A673 (cell line): ENCODE results near the gene NOS3. TPM values are rescaled to one million over a fixed set of nuclear protein-coding genes. Genes with fewer than 3 reads are reported as not detected.

Experiments
- BruUV-seq: library from RNA; stranded (reverse); fragments of 400-500 nt; replicated peaks from 2 replicates; lab custom pipeline; 2021; lab: Mats Ljungman, UMichigan
- CTCF ChIA-PET: fragments of 300-600 bp; sonication (Branson Sonifier 250); formaldehyde crosslinking; loops from one replicate; lab custom pipeline; 2022; ENCODE audit warnings: antibody characterized with exemption; lab: Charles Lee
- POLR2A ChIA-PET: fragments of 300-600 bp; sonication (Branson Sonifier 250); formaldehyde crosslinking; loops from one replicate; lab custom pipeline; 2022; ENCODE audit warnings: antibody characterized with exemption; ENCODE audit not compliant: low non-redundant PET; lab: Charles Lee
- DNase-seq: peaks from one replicate; pipeline ENCODE4 v3.0.0-alpha.2; 2015; ENCODE audit warnings: low spot score
- H3K27ac ChIP-seq: fragments of 200-600 bp; sonication (generic); 2 replicates; pipeline ENCODE4 v1.5.1; 2016; ENCODE audit warnings: mixed run types, low read depth, mild to moderate bottlenecking, mixed read lengths, antibody characterized with exemption, low read length; ENCODE audit not compliant: poor library complexity, severe bottlenecking
- H3K27me3 ChIP-seq: fragments of 200-600 bp; sonication (generic); replicated peaks from 2 replicates; pipeline ENCODE4 v1.6.1; 2017; ENCODE audit warnings: mixed run types, low read depth, mild to moderate bottlenecking, mixed read lengths, antibody characterized with exemption, low read length; ENCODE audit not compliant: insufficient read depth, poor library complexity
- H3K36me3 ChIP-seq: fragments of 200-600 bp; sonication (generic); 2 replicates; pipeline ENCODE4 v1.6.1; 2016; ENCODE audit warnings: mixed run types, mild to moderate bottlenecking, mixed read lengths, antibody characterized with exemption, low read length; ENCODE audit not compliant: insufficient read depth, poor library complexity, severe bottlenecking
- H3K4me1 ChIP-seq: fragments of 200-600 bp; sonication (generic); 2 replicates; pipeline ENCODE4 v1.6.1; 2017; ENCODE audit warnings: mixed run types, mild to moderate bottlenecking, mixed read lengths, antibody characterized with exemption, low read length; ENCODE audit not compliant: insufficient read depth, poor library complexity, severe bottlenecking
- H3K4me3 ChIP-seq: fragments of 200-600 bp; sonication (generic); 2 replicates; pipeline ENCODE4 v1.5.1; 2016; ENCODE audit warnings: low read depth, mixed run types, mild to moderate bottlenecking, mixed read lengths, low read length; ENCODE audit not compliant: poor library complexity, severe bottlenecking
- H3K9me3 ChIP-seq: fragments of 200-600 bp; sonication (generic); 2 replicates; pipeline ENCODE4 v1.6.1; 2016; ENCODE audit warnings: mixed run types, low read depth, mild to moderate bottlenecking, mixed read lengths, antibody characterized with exemption, low read length; ENCODE audit not compliant: poor library complexity, severe bottlenecking
- CTCF ChIP-seq: fragments of 300-800, 200-600 bp; sonication (generic); conservative IDR thresholded peaks from 2 replicates; pipeline ENCODE4 v1.5.1; 2017; ENCODE audit warnings: low read depth, mild to moderate bottlenecking, antibody characterized with exemption, low read length, moderate library complexity, mixed read lengths
- EZH2 ChIP-seq: fragments of 200-600 bp; sonication (generic); IDR thresholded peaks from 2 replicates; pipeline ENCODE4 v1.6.1; 2017; ENCODE audit warnings: borderline replicate concordance, low read depth, mild to moderate bottlenecking, mixed read lengths, antibody characterized with exemption, low read length; ENCODE audit not compliant: poor library complexity, severe bottlenecking
- intact Hi-C: fragments of 100-400 bp; cut with micrococcal nuclease; formaldehyde crosslinking; loops from one replicate; pipeline ENCODE4 v1.10.0; 2022; ENCODE audit not compliant: unreplicated experiment
- total RNA-seq: library from RNA; stranded (reverse); gene quantifications from 2 replicates; pipeline ENCODE4 v1.2.3, GENCODE V29; 2021

Gene NOS3
- total RNA-seq, 1 experiment from 2014 or later, result 0.75 TPM

- POLR2A ChIA-PET, result no interaction called here
These were observed 23.5 kb upstream of the NOS3 start for GRCh38 chr7:150967349-150967748.

GRCh38 chr7:150968056-150968733 is 22.6 kb upstream of the NOS3 start:
- H3K27me3 ChIP-seq, result no peaks in the 10 kb centered on the region
- no peaks in the 10 kb centered on the region for H3K9me3 ChIP-seq
- no TSS peak for BruUV-seq
- H3K36me3 ChIP-seq, result no peaks in the 10 kb centered on the region
- intact Hi-C loops, result no loop called here
- ChIA-PET CTCF (interaction anchor here (0.6 kb wide), 1 partner anchor 51 kb away, joined by 3 read pairs; no protein-coding TSS in a partner anchor), POLR2A (interaction anchor here (0.5 kb wide), 1 partner anchor 146 kb away, joined by 3 read pairs; no protein-coding TSS in a partner anchor)
- DNase-seq, result no peak
- no peak overlapping the region for H3K27ac ChIP-seq
- peaks cover 5% of the 10 kb centered on the region for H3K4me1 ChIP-seq
- TF ChIP-seq CTCF (no peak), EZH2 (no peak)
- H3K4me3 ChIP-seq, result no peak overlapping the region

More at GRCh38 chr7:150967349-150967748, 23.5 kb upstream of the NOS3 start:
- no peak overlapping the region for H3K4me3 ChIP-seq
- H3K27me3 ChIP-seq, result no peaks in the 10 kb centered on the region
- intact Hi-C loops, result no loop called here
- H3K27ac ChIP-seq, result no peak overlapping the region
- peaks cover 5% of the 10 kb centered on the region for H3K4me1 ChIP-seq
- DNase-seq, result no peak
- TF ChIP-seq CTCF (no peak), EZH2 (no peak)
- no peaks in the 10 kb centered on the region for H3K36me3 ChIP-seq
- BruUV-seq, result no TSS peak
- H3K9me3 ChIP-seq, result no peaks in the 10 kb centered on the region
- CTCF ChIA-PET, result no interaction called here

GRCh38 chr7:150968734-150969372 is 22.0 kb upstream of the NOS3 start:
- no TSS peak for BruUV-seq
- TF ChIP-seq EZH2, result no peak
- TF ChIP-seq CTCF, result no peak
- CTCF ChIA-PET, result interaction anchor here (0.6 kb wide), 1 partner anchor 50 kb away, joined by 3 read pairs; no protein-coding TSS in a partner anchor
- Histone ChIP-seq H3K4me1 (peaks cover 5% of the 10 kb centered on the region), H3K4me3 (no peak overlapping the region), H3K36me3 (no peaks in the 10 kb centered on the region), H3K27ac (no peak overlapping the region), H3K27me3 (no peaks in the 10 kb centered on the region), H3K9me3 (no peaks in the 10 kb centered on the region)
- POLR2A ChIA-PET, result no interaction called here
- intact Hi-C loops, result no loop called here
- no peak for DNase-seq
